ENCODE data around the gene CA11. TPM values are rescaled to one million over a fixed set of nuclear protein-coding genes. Genes with fewer than 3 reads are reported as not detected.

The CA11 gene
- total and polyA plus RNA-seq, 4 experiments from 2014 or later = 5.0 to 15.4 (median 11.5) TPM

- peak in 1 of 5 donors; percentile 32 for DNase-seq
- no peaks in the 10 kb centered on the region for H3K27me3 ChIP-seq (ENCODE audit: insufficient read depth, low read length)
- Mint-ChIP-seq H3K4me3 (peak overlapping the region in 4 of 8 donors; percentile 12 to 96 (median 54)), H3K27me3 (no peaks in the 10 kb centered on the region), H3K27ac (peak overlapping the region in 4 of 7 donors; percentile 70 to 97 (median 84)), H3K9me3 (peaks cover 0 to 1% (median 0%) of the 10 kb centered on the region in 8 donors), H3K36me3 (no peaks in the 10 kb centered on the region), H3K4me1 (peaks cover 22 to 56% (median 41%) of the 10 kb centered on the region in 4 donors)
- H3K4me3 ChIP-seq (ENCODE audit: low read length in 2 of 2) = no peak overlapping the region
- CTCF ChIA-PET (ENCODE audit: partially characterized antibody) = interaction anchor here (1.7 to 2.6 kb wide), 4 partner anchors 7 to 31 kb away, joined by 4 to 34 read pairs (median 12); partner anchors contain the start of genes DBP, RPL18 and SPHK2
- H3K36me3 ChIP-seq (ENCODE audit: insufficient read depth, low read length) = no peaks in the 10 kb centered on the region
- peaks cover 46% of the 10 kb centered on the region for H3K4me1 ChIP-seq (ENCODE audit: insufficient read depth, low read length)
- H3K9me3 ChIP-seq (ENCODE audit: control insufficient read depth in 1 of 2, low read length in 2 of 2) = no peaks in the 10 kb centered on the region
- POLR2A ChIA-PET (ENCODE audit: partially characterized antibody) = interaction anchor here (1.0 to 4.1 kb wide), 12 partner anchors 7 to 348 kb away, joined by 3 to 76 read pairs (median 12); partner anchors contain the start of genes DBP, PPP1R15A, RPL18 and SPHK2
- intact Hi-C loops (cut with micrococcal nuclease) = no loop called here
- peak overlapping the region; percentile 31 for H3K27ac ChIP-seq (ENCODE audit: low read depth, low read length)
Measured at GRCh38 chr19:48644355-48644754, 1.6 kb downstream of the CA11 start.

GRCh38 chr19:48642862-48643261, 3.1 kb downstream of the CA11 start:
- intact Hi-C loops (cut with micrococcal nuclease) = no loop called here
- Histone ChIP-seq H3K36me3 (ENCODE audit: insufficient read depth, low read length) (no peaks in the 10 kb centered on the region), H3K4me3 (ENCODE audit: low read length in 2 of 2) (no peak overlapping the region), H3K27ac (ENCODE audit: low read depth, low read length) (no peak overlapping the region), H3K9me3 (ENCODE audit: control insufficient read depth in 1 of 2, low read length in 2 of 2) (no peaks in the 10 kb centered on the region), H3K27me3 (ENCODE audit: insufficient read depth, low read length) (no peaks in the 10 kb centered on the region), H3K4me1 (ENCODE audit: insufficient read depth, low read length) (peaks cover 47% of the 10 kb centered on the region)
- no peak overlapping the region for H3K27ac Mint-ChIP-seq
- peaks cover 29 to 59% (median 45%) of the 10 kb centered on the region in 4 donors for H3K4me1 Mint-ChIP-seq
- H3K27me3 Mint-ChIP-seq = no peaks in the 10 kb centered on the region
- peaks cover 0 to 4% (median 0%) of the 10 kb centered on the region in 8 donors for H3K9me3 Mint-ChIP-seq
- ChIA-PET CTCF (ENCODE audit: partially characterized antibody) (interaction anchor here (1.2 kb wide), 1 partner anchor 153 kb away, joined by 3 read pairs; no protein-coding TSS in a partner anchor), POLR2A (ENCODE audit: partially characterized antibody) (interaction anchor here (1.0 to 4.1 kb wide), 3 partner anchors 11 to 153 kb away, joined by 3 to 76 read pairs (median 8); partner anchors contain the start of genes RPL18 and SPHK2)
- H3K36me3 Mint-ChIP-seq = peaks cover 0 to under 1% of the 10 kb centered on the region in 2 donors
- no peak overlapping the region for H3K4me3 Mint-ChIP-seq
- no peak for DNase-seq

DNA sequence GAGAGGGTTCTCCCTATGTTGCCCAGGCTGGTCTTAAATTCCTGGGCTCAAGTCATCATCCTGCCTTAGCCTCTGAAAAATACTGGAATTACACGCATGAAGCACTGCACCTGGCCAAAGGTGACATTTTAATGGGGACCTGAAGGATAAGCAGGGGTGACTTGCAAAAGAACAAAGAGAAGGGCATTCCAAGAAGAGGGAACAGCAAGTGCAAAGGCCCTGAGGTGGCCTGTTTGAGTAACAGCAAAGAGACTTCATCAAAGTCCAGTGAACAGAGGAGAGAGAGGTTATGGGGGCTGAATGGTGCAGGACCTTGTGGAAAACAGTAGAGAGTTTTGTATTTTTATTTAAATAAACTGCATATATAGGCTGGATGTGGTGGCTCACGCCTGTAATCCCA, 4.1 kb downstream of the CA11 start:
- H3K4me3 ChIP-seq (ENCODE audit: low read length in 2 of 2) = no peak overlapping the region
- peaks cover 0 to 8% of the 10 kb centered on the region in 2 donors for H3K36me3 Mint-ChIP-seq
- peaks cover 38% of the 10 kb centered on the region for H3K4me1 ChIP-seq (ENCODE audit: insufficient read depth, low read length)
- no peak overlapping the region for H3K4me3 Mint-ChIP-seq
- H3K27ac Mint-ChIP-seq = peak overlapping the region in 1 of 7 donors; percentile 60
- CTCF ChIA-PET (ENCODE audit: partially characterized antibody) = interaction anchor here (0.8 to 1.7 kb wide), 3 partner anchors 23 to 154 kb away, joined by 3 to 5 read pairs (median 4); partner anchors contain the start of genes RPL18 and SPHK2
- H3K27me3 Mint-ChIP-seq = no peaks in the 10 kb centered on the region
- POLR2A ChIA-PET (ENCODE audit: partially characterized antibody) = interaction anchor here (2.1 to 2.5 kb wide), 2 partner anchors 11 to 23 kb away, joined by 7 to 8 read pairs; partner anchors contain the start of genes RPL18 and SPHK2
- H3K27ac ChIP-seq (ENCODE audit: low read depth, low read length) = no peak overlapping the region
- H3K36me3 ChIP-seq (ENCODE audit: insufficient read depth, low read length) = no peaks in the 10 kb centered on the region
- H3K9me3 ChIP-seq (ENCODE audit: control insufficient read depth in 1 of 2, low read length in 2 of 2) = no peaks in the 10 kb centered on the region
- intact Hi-C loops (cut with micrococcal nuclease) = no loop called here
- H3K9me3 Mint-ChIP-seq = peaks cover 0 to 4% (median 0%) of the 10 kb centered on the region in 8 donors
- H3K27me3 ChIP-seq (ENCODE audit: insufficient read depth, low read length) = no peaks in the 10 kb centered on the region
- DNase-seq = peak in 1 of 5 donors; percentile 2
- peaks cover 27 to 61% (median 39%) of the 10 kb centered on the region in 4 donors for H3K4me1 Mint-ChIP-seq

DNA sequence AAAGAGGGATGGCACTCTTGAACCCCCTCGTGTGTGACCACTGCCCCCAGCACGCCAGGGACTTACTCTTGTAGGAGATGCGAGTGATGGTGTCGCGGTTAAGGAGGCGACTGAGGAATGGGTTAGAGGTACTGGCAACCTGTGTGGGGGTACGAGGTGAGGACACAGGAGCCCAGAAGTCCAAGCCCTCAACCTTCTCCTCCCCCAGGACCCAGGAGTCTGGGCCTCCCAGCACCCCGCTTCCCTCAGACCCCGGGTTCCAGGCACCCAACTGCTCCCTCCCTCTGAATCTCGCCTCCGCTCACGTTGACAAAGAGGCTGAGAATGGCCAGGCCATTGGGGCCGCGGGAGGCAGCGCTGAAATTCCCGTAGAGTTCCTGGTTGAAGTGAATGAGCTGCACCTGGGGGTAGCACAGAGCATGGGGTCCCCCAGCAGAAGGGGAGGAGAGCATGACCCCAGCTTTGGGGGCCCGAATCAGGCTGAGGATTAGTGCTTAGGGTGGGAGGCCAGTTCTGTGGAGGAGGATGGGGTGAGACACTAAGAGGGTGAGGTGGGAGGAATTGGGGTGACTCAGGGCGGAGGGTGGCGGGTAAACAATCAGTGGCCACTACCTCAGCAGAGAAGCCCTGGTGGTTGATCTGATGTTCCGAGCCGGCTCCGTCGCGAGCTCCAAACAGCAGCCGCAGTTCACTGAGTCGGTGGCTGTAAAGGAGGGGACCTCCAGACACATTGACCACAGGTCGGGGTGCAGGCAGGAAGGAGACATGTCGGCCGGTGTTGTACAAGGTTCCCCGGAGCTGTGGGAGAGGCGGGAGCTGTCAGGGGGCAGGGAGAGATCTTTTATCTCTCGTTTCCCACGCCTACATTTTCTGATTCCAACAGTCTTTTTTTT, 6.3 kb downstream of the CA11 start:
- peak overlapping the region; percentile 32 to 100 (median 44) for H3K4me3 Mint-ChIP-seq
- H3K27me3 Mint-ChIP-seq = no peaks in the 10 kb centered on the region
- intact Hi-C loops (cut with micrococcal nuclease) = loop anchor here (5.0 kb wide), 1 partner anchor 353 kb away; the partner anchor contains the start of genes GYS1 and RUVBL2
- Histone ChIP-seq H3K4me1 (ENCODE audit: insufficient read depth, low read length) (peaks cover 30% of the 10 kb centered on the region), H3K9me3 (ENCODE audit: control insufficient read depth in 1 of 2, low read length in 2 of 2) (no peaks in the 10 kb centered on the region), H3K27ac (ENCODE audit: low read depth, low read length) (no peak overlapping the region), H3K36me3 (ENCODE audit: insufficient read depth, low read length) (no peaks in the 10 kb centered on the region), H3K27me3 (ENCODE audit: insufficient read depth, low read length) (no peaks in the 10 kb centered on the region), H3K4me3 (ENCODE audit: low read length in 2 of 2) (no peak overlapping the region)
- peak in 1 of 5 donors; percentile 39 for DNase-seq
- H3K4me1 Mint-ChIP-seq = peaks cover 20 to 53% (median 31%) of the 10 kb centered on the region in 4 donors
- POLR2A ChIA-PET (ENCODE audit: partially characterized antibody) = interaction anchor here (1.7 kb wide), 1 partner anchor 9 kb away, joined by 6 read pairs; no protein-coding TSS in a partner anchor
- CTCF ChIA-PET (ENCODE audit: partially characterized antibody) = interaction anchor here (0.7 to 1.2 kb wide), 3 partner anchors 34 to 332 kb away, joined by 3 to 4 read pairs (median 4); no protein-coding TSS in a partner anchor
- peak overlapping the region in 6 of 7 donors; percentile 17 to 100 (median 95) for H3K27ac Mint-ChIP-seq
- peaks cover 0 to 4% (median 0%) of the 10 kb centered on the region in 8 donors for H3K9me3 Mint-ChIP-seq
- H3K36me3 Mint-ChIP-seq = peaks cover 0 to 14% of the 10 kb centered on the region in 2 donors

DNA sequence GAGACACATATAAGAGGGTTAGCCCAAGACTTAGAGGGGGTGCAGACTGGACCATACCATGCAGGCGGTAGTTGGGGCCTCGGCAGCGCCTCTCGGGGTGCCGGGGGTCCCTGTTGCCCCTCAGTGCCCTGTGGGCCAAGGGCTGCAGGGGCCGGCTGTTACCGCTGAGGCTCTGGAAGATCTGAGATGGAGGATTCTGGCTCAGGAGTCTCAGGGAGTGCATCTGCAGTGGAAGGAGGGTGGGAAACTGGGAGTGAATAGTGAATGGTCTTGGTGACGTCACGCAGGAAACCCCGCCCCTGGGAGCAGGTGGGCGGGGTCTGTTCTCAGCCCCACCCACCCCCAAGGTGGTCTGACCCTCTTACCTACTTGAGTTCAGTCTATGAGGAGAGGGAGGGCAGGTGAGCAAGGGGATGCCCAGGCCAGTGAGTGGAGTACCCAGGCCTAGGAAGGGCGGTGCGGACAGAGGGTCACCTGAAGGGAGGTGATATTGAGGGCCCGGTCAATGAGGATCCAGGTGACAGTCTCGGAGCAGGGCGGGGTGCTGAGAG, 7.1 kb downstream of the CA11 start:
- DNase-seq = no peak
- CTCF ChIA-PET (ENCODE audit: partially characterized antibody) = no interaction called here

DNA sequence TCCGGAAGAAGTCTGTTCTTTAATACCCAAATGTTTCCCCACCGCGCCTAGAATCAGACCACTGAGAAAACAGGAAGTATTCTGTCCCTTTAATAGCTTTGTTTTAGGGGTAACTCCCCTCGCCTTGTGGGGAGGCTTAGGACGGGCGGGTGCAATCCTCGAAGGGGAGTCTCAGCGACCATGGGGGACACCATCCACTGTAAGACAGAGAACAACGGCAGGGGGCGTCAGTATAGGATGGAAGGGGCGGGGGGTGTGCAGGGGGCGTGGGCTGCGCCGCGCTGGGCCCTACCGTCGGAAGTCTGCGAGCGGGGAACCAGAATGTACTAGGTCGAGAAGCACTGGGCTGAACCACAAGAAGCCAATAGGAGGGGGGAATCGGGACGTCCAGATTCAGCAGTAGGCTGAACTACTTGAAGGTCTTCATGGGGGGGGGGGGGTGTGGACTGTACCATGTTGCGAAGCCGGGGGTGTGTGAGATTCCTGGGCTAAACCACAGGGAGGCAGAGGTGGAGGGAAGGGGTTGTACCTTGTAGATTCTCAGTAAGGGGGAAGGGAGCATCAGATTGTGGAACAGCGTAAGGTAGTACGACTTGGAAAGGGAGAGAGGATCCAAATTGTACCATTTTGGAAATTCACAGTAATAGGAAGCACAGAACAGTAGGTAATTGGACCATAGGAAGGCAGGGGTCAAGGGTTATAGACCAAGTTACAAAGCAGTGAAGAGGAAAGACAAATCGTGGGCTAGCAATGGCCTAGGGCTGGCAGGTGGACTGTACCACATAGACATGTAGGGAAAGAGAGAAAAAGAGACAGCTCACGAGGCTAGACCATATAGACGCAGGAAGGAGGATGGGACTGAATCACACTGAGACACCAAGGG, 7.8 kb downstream of the CA11 start:
- Histone ChIP-seq H3K27me3 (ENCODE audit: insufficient read depth, low read length) (no peaks in the 10 kb centered on the region), H3K27ac (ENCODE audit: low read depth, low read length) (peak overlapping the region; percentile 88), H3K4me3 (ENCODE audit: low read length in 2 of 2) (peak overlapping the region; percentile 52 to 58), H3K9me3 (ENCODE audit: control insufficient read depth in 1 of 2, low read length in 2 of 2) (no peaks in the 10 kb centered on the region), H3K36me3 (ENCODE audit: insufficient read depth, low read length) (peaks cover 4% of the 10 kb centered on the region), H3K4me1 (ENCODE audit: insufficient read depth, low read length) (peaks cover 37% of the 10 kb centered on the region)
- Mint-ChIP-seq H3K9me3 (peaks cover 0 to 4% (median 0%) of the 10 kb centered on the region in 8 donors), H3K27ac (peak overlapping the region; percentile 93 to 100 (median 99)), H3K4me1 (peaks cover 20 to 55% (median 36%) of the 10 kb centered on the region in 4 donors), H3K4me3 (peak overlapping the region; percentile 89 to 100 (median 99)), H3K36me3 (peaks cover 0 to 23% of the 10 kb centered on the region in 2 donors), H3K27me3 (no peaks in the 10 kb centered on the region)
- ChIA-PET POLR2A (ENCODE audit: partially characterized antibody) (interaction anchor here (0.6 to 3.4 kb wide), 18 partner anchors 7 to 305 kb away, joined by 3 to 70 read pairs (median 6); partner anchors contain the start of genes CA11, FAM83E, RPL18 and SPHK2), CTCF (ENCODE audit: partially characterized antibody) (interaction anchor here (2.3 to 2.7 kb wide), 2 partner anchors 7 to 37 kb away, joined by 5 to 16 read pairs; partner anchors contain the start of gene CA11)
- intact Hi-C loops (cut with micrococcal nuclease) = loop anchor here (1.0 to 5.0 kb wide), 7 partner anchors 8 to 354 kb away; partner anchors contain the start of genes CA11, GYS1, RPL18 and RUVBL2
- peak in 4 of 5 donors; percentile 91 to 97 (median 92) for DNase-seq

More for the DNA sequence above, 7.1 kb downstream of the CA11 start:
- Mint-ChIP-seq H3K27me3 (no peaks in the 10 kb centered on the region), H3K4me3 (peak overlapping the region; percentile 89 to 100 (median 99)), H3K36me3 (peaks cover 0 to 21% of the 10 kb centered on the region in 2 donors), H3K27ac (peak overlapping the region; percentile 93 to 100 (median 99)), H3K9me3 (peaks cover 0 to 4% (median 0%) of the 10 kb centered on the region in 8 donors), H3K4me1 (peaks cover 20 to 54% (median 32%) of the 10 kb centered on the region in 4 donors)
- Histone ChIP-seq H3K36me3 (ENCODE audit: insufficient read depth, low read length) (no peaks in the 10 kb centered on the region), H3K27me3 (ENCODE audit: insufficient read depth, low read length) (no peaks in the 10 kb centered on the region), H3K4me3 (ENCODE audit: low read length in 2 of 2) (peak overlapping the region in 1 of 2 donors; percentile 52), H3K9me3 (ENCODE audit: control insufficient read depth in 1 of 2, low read length in 2 of 2) (no peaks in the 10 kb centered on the region), H3K4me1 (ENCODE audit: insufficient read depth, low read length) (peaks cover 30% of the 10 kb centered on the region), H3K27ac (ENCODE audit: low read depth, low read length) (peak overlapping the region; percentile 88)
- POLR2A ChIA-PET (ENCODE audit: partially characterized antibody) = interaction anchor here (1.0 to 3.4 kb wide), 4 partner anchors 9 to 234 kb away, joined by 3 to 70 read pairs (median 6); partner anchors contain the start of genes FAM83E, RPL18 and SPHK2
- intact Hi-C loops (cut with micrococcal nuclease) = loop anchor here (1.0 to 5.0 kb wide), 2 partner anchors 7 to 353 kb away; partner anchors contain the start of genes CA11, GYS1 and RUVBL2

All from CD4-positive, alpha-beta memory T cell (primary cell).